NT2/D1 (cell line): ENCODE results near the gene AGAP5.
"Not testable (repeated sequence)": the region's sequence is repeated elsewhere in the genome, so short reads cannot be mapped to it uniquely, and the experiment has no call there.

Experiments used
- SUZ12 ChIP-seq: IDR thresholded peaks from 2 replicates; pipeline ENCODE4 v1.6.1; 2011; ENCODE audit not compliant: insufficient read length, insufficient read depth; ENCODE audit errors: extremely low read depth
- YY1 ChIP-seq: IDR thresholded peaks from 2 replicates; pipeline ENCODE4 v1.6.1; 2011; ENCODE audit not compliant: insufficient read length, insufficient read depth
- ZNF274 ChIP-seq: IDR thresholded peaks from 2 replicates; pipeline ENCODE4 v1.6.1; 2011; ENCODE audit warnings: mild to moderate bottlenecking, low read depth, low read length

- not testable (repeated sequence) for TF ChIP-seq ZNF274, SUZ12, YY1
Observed at GRCh38 chr10:73666153-73666809, 31.6 kb downstream of the AGAP5 start.
